Stomach (tissue), 9 donors: Measurements from ENCODE around the gene CIB4. TPM values are rescaled to one million over a fixed set of nuclear protein-coding genes. Genes with fewer than 3 reads are reported as not detected.

ENCODE experiments used
- DNase-seq, 2 donors: peaks; one replicate each; pipeline versions ENCODE4 v3.0.0 to v3.0.0-alpha.2; 2013 to 2019
- H3K27ac ChIP-seq, 5 donors: fragments of 200-600 bp in 4 of 5; sonication (generic) in 4 of 5; one replicate each; pipeline ENCODE4 v1.5.1; 2013 to 2019; ENCODE audit warnings: mild to moderate bottlenecking in 1 of 5, moderate library complexity in 1 of 5
- H3K27me3 ChIP-seq, 3 donors: fragments of 200-600 bp; sonication (generic); one replicate each; pipeline ENCODE4 v1.5.1; 2017 to 2019; ENCODE audit warnings: mixed run types in 1 of 3
- H3K36me3 ChIP-seq, 4 donors: fragments of 200-600 bp; sonication (generic); 1 replicate in 3 of 4; 2 replicates in 1 of 4; pipeline ENCODE4 v1.5.1; 2016 to 2019
- H3K4me1 ChIP-seq, 4 donors: fragments of 200-600 bp; sonication (generic); one replicate each; pipeline ENCODE4 v1.5.1; 2016 to 2019
- H3K4me3 ChIP-seq, 4 donors: fragments of 200-600 bp; sonication (generic) in 3 of 4; one replicate each; pipeline ENCODE4 v1.5.1; 2016 to 2019; ENCODE audit warnings: mild to moderate bottlenecking in 1 of 4
- H3K9me3 ChIP-seq, 4 donors: fragments of 200-600 bp; sonication (generic); one replicate each; pipeline ENCODE4 v1.5.1; 2016 to 2019
- CTCF ChIP-seq, 7 experiments: fragments of 450-650 bp in 4 of 7; fragments of 200-600 bp in 3 of 7; sonication (generic) in 3 of 7; IDR thresholded peaks; one replicate each; pipeline ENCODE4 v1.5.1; 2016 to 2019; ENCODE audit warnings: antibody characterized with exemption in 7 of 7, control low read depth in 2 of 7, mild to moderate bottlenecking in 1 of 7
- EP300 ChIP-seq: sonication (generic); formaldehyde crosslinking; IDR thresholded peaks from one replicate; pipeline ENCODE4 v1.6.1; 2017; ENCODE audit warnings: antibody characterized with exemption
- POLR2A ChIP-seq, 4 donors: fragments of 450-650 bp; IDR thresholded peaks; one replicate each; pipeline ENCODE4 v1.6.1; 2016; ENCODE audit warnings: antibody characterized with exemption in 4 of 4, control low read depth in 2 of 4, mild to moderate bottlenecking in 1 of 4, moderate library complexity in 1 of 4
- POLR2AphosphoS5 ChIP-seq, 3 donors: sonication (generic); formaldehyde crosslinking; IDR thresholded peaks; one replicate each; pipeline ENCODE4 v1.6.1; 2016; ENCODE audit warnings: antibody characterized with exemption in 3 of 3
- WGBS, 5 donors: extraction: QIAGEN DNeasy Blood & Tissue Kit in 3 of 5; methylation state at CpG; one replicate each; pipeline versions ENCODE4 v1.1.5 to v1.1.7; 2013 to 2018; 5-methylcytosine and 5-hydroxymethylcytosine counted together
- intact Hi-C: fragments of 100-400 bp; cut with DNase I; formaldehyde crosslinking; loops from one replicate; pipeline ENCODE4 v1.15.1; 2023; ENCODE audit warnings: low total_unique reads
- polyA plus RNA-seq, 3 donors: library from polyadenylated mRNA; stranded (reverse); fragments of 200-250 nt; gene quantifications; one replicate each; pipeline ENCODE4 v1.2.3, GENCODE V29; 2013
- total RNA-seq, 5 donors: library from RNA; depleted of rRNA; stranded (reverse); fragments of >200 nt; gene quantifications; one replicate each; pipeline versions ENCODE4 v1.1.0 to v1.2.3, GENCODE V29; 2014 to 2016
- donor health status: healthy with polysubstance abuse.
- donor health status: Bipolar disorder and iron deficiency.
- donor health status: healthy.

Gene CIB4
- total and polyA plus RNA-seq, 8 donors, result 1.8 TPM; not detected in 6

- peak in 1 of 2 donors; percentile 11 for DNase-seq
- Histone ChIP-seq H3K27me3 (peaks cover 0 to 44% (median 11%) of the 10 kb centered on the region in 3 donors), H3K4me1 (peaks cover 27 to 58% (median 43%) of the 10 kb centered on the region in 4 donors), H3K27ac (peak overlapping the region in 1 of 5 donors; percentile 43), H3K36me3 (no peaks in the 10 kb centered on the region), H3K4me3 (no peak overlapping the region), H3K9me3 (no peaks in the 10 kb centered on the region)
- no peak for TF ChIP-seq POLR2A (IDR thresholded peaks at IDR 0.05)
- no peak for TF ChIP-seq CTCF (IDR thresholded peaks at IDR 0.05)
- no peak for TF ChIP-seq EP300
- no peak for TF ChIP-seq POLR2AphosphoS5 (IDR thresholded peaks at IDR 0.05)
- intact Hi-C loops, result no loop called here
- 53 to 70% (median 68%) methylated on average over 18 of the region's 18 CpGs for WGBS, 5 donors
Observed at GRCh38 chr2:26614216-26615138, 26.7 kb downstream of the CIB4 start.

GRCh38 chr2:26613241-26614215, 27.6 kb downstream of the CIB4 start:
- H3K27ac ChIP-seq, result peak overlapping the region in 1 of 5 donors; percentile 43

GRCh38 chr2:26612522-26613240, 28.5 kb downstream of the CIB4 start:
- no peak overlapping the region for H3K4me3 ChIP-seq
- H3K27me3 ChIP-seq, result peaks cover 0 to 27% (median 6%) of the 10 kb centered on the region in 3 donors
- WGBS, 5 donors, result 42 to 55% (median 49%) methylated on average over 8 of the region's 8 CpGs
- peaks cover 27 to 60% (median 43%) of the 10 kb centered on the region in 4 donors for H3K4me1 ChIP-seq
- no peaks in the 10 kb centered on the region for H3K9me3 ChIP-seq
- peak overlapping the region in 2 of 5 donors; percentile 6 to 21 for H3K27ac ChIP-seq
- H3K36me3 ChIP-seq, result no peaks in the 10 kb centered on the region
- intact Hi-C loops, result no loop called here
- peak in 1 of 2 donors; percentile 74 for DNase-seq
- TF ChIP-seq CTCF (IDR thresholded peaks at IDR 0.05) (no peak), POLR2AphosphoS5 (IDR thresholded peaks at IDR 0.05) (no peak), EP300 (no peak), POLR2A (IDR thresholded peaks at IDR 0.05) (no peak)

More at GRCh38 chr2:26613241-26614215, 27.6 kb downstream of the CIB4 start:
- H3K36me3 ChIP-seq, result no peaks in the 10 kb centered on the region
- H3K27me3 ChIP-seq, result peaks cover 0 to 34% (median 6%) of the 10 kb centered on the region in 3 donors
- intact Hi-C loops, result no loop called here
- H3K4me3 ChIP-seq, result no peak overlapping the region
- no peaks in the 10 kb centered on the region for H3K9me3 ChIP-seq
- H3K4me1 ChIP-seq, result peaks cover 27 to 60% (median 43%) of the 10 kb centered on the region in 4 donors
- peak in 1 of 2 donors; percentile 51 for DNase-seq
- 38 to 62% (median 53%) methylated on average over 9 to 13 of the region's 13 CpGs for WGBS, 5 donors
- TF ChIP-seq EP300 (no peak), POLR2A (IDR thresholded peaks at IDR 0.05) (no peak)

- Histone ChIP-seq H3K27ac (peak overlapping the region in 1 of 5 donors; percentile 6), H3K4me3 (no peak overlapping the region), H3K36me3 (no peaks in the 10 kb centered on the region), H3K4me1 (peaks cover 27 to 61% (median 43%) of the 10 kb centered on the region in 4 donors), H3K27me3 (peaks cover 0 to 23% (median 6%) of the 10 kb centered on the region in 3 donors), H3K9me3 (no peaks in the 10 kb centered on the region)
- TF ChIP-seq CTCF (IDR thresholded peaks at IDR 0.05) (no peak), EP300 (no peak), POLR2AphosphoS5 (IDR thresholded peaks at IDR 0.05) (no peak), POLR2A (IDR thresholded peaks at IDR 0.05) (no peak)
- no peak for DNase-seq
- intact Hi-C loops, result no loop called here
- WGBS, 5 donors, result 93 to 97% (median 96%) methylated on average over 2 of the region's 2 CpGs
Observed at GRCh38 chr2:26612034-26612433, 29.1 kb downstream of the CIB4 start.
